ENCODE data around the gene RPS6KA5. TPM values are rescaled to one million over a fixed set of nuclear protein-coding genes. Genes with fewer than 3 reads are reported as not detected.

The RPS6KA5 gene
- polyA plus RNA-seq, 2 of the 4 experiments (the other 2 are of a cell fraction): 2.2 to 4.1 TPM

DNA sequence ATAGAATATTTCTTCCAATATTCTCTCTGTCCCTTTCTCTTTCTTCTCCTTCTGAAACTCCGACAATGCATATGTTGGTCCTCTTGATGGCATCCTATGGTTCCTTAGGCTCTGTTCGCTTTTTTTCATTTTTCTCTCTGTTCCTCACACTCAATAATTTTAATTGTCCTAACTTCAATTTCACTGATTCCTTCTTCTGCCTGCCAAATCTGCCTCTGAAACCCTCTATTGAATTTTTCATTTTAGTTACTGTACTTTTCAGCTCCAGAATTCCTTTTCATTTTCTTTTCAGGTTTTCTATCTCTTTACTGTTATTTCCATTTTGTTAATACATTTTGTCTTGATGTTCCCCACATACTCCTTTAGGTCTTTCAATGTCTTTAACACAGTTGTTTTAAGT is 177.2 kb downstream of the RPS6KA5 start:
- CTCF ChIA-PET: interaction anchor here (0.6 kb wide), 1 partner anchor 894 kb away, joined by 3 read pairs; no protein-coding TSS in a partner anchor
- Histone ChIP-seq H3K4me3 (no peak overlapping the region), H3K9me3 (peaks cover 7% of the 10 kb centered on the region; the same call in 1 of the 3 replicates), H3K4me2 (no peak overlapping the region), H3K4me1 (no peaks in the 10 kb centered on the region), H3K27ac (no peak overlapping the region)
- DNase-seq (ENCODE audit: low read depth in 1 of 2, low spot score in 1 of 2) (no peak), FAIRE-seq (no peak), ATAC-seq (no peak)
- WGBS (ENCODE audit: missing lambda C conversion rate): 85% methylated on average over 2 of the region's 2 CpGs
- POLR2A ChIA-PET: no interaction called here
- no peak for TF ChIP-seq RARB (CRISPR knock-in tag; IDR thresholded peaks at IDR 0.05)
- TF ChIP-seq, protein P1, sequence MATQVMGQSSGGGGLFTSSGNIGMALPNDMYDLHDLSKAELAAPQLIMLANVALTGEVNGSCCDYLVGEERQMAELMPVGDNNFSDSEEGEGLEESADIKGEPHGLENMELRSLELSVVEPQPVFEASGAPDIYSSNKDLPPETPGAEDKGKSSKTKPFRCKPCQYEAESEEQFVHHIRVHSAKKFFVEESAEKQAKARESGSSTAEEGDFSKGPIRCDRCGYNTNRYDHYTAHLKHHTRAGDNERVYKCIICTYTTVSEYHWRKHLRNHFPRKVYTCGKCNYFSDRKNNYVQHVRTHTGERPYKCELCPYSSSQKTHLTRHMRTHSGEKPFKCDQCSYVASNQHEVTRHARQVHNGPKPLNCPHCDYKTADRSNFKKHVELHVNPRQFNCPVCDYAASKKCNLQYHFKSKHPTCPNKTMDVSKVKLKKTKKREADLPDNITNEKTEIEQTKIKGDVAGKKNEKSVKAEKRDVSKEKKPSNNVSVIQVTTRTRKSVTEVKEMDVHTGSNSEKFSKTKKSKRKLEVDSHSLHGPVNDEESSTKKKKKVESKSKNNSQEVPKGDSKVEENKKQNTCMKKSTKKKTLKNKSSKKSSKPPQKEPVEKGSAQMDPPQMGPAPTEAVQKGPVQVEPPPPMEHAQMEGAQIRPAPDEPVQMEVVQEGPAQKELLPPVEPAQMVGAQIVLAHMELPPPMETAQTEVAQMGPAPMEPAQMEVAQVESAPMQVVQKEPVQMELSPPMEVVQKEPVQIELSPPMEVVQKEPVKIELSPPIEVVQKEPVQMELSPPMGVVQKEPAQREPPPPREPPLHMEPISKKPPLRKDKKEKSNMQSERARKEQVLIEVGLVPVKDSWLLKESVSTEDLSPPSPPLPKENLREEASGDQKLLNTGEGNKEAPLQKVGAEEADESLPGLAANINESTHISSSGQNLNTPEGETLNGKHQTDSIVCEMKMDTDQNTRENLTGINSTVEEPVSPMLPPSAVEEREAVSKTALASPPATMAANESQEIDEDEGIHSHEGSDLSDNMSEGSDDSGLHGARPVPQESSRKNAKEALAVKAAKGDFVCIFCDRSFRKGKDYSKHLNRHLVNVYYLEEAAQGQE (IDR thresholded peaks at IDR 0.05): no peak
- no peak for TF ChIP-seq KDM5A (IDR thresholded peaks at IDR 0.05)
- no peak for TF ChIP-seq MAZ (IDR thresholded peaks at IDR 0.05; ENCODE audit: borderline replicate concordance, low read depth, low read length)
- TF ChIP-seq HDAC2 (IDR thresholded peaks at IDR 0.05): no peak
- TF ChIP-seq HOXB5 (CRISPR knock-in tag; IDR thresholded peaks at IDR 0.05): no peak
- TF ChIP-seq NFE2L2 (conservative IDR thresholded peaks at IDR 0.05; ENCODE audit: low read length): no peak
- no peak for TF ChIP-seq FOXS1 (CRISPR knock-in tag; IDR thresholded peaks at IDR 0.05)
- no peak for TF ChIP-seq ZC3H11A (IDR thresholded peaks at IDR 0.05)
- TF ChIP-seq TP53 (CRISPR knock-in tag; IDR thresholded peaks at IDR 0.05): no peak
- no peak for TF ChIP-seq CBX8 (IDR thresholded peaks at IDR 0.05)
- TF ChIP-seq TFCP2L1 (CRISPR knock-in tag; IDR thresholded peaks at IDR 0.05): no peak
- TF ChIP-seq HOXB13 (CRISPR knock-in tag; IDR thresholded peaks at IDR 0.05; ENCODE audit: low read depth): no peak
- TF ChIP-seq, protein P2, sequence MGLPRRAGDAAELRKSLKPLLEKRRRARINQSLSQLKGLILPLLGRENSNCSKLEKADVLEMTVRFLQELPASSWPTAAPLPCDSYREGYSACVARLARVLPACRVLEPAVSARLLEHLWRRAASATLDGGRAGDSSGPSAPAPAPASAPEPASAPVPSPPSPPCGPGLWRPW (IDR thresholded peaks at IDR 0.05): no peak
- no peak for TF ChIP-seq ZFP36 (IDR thresholded peaks at IDR 0.05; ENCODE audit: borderline replicate concordance, partially characterized antibody)
- no peak for TF ChIP-seq CBX2 (IDR thresholded peaks at IDR 0.05; ENCODE audit: borderline replicate concordance, low read depth)
- no peak for TF ChIP-seq NPAS2 (CRISPR knock-in tag; IDR thresholded peaks at IDR 0.05; ENCODE audit: borderline replicate concordance)
- TF ChIP-seq CHD4 (IDR thresholded peaks at IDR 0.05; ENCODE audit: borderline replicate concordance): no peak
- no peak for TF ChIP-seq BHLHE40 (IDR thresholded peaks at IDR 0.05; ENCODE audit: low read depth, low read length)

DNA sequence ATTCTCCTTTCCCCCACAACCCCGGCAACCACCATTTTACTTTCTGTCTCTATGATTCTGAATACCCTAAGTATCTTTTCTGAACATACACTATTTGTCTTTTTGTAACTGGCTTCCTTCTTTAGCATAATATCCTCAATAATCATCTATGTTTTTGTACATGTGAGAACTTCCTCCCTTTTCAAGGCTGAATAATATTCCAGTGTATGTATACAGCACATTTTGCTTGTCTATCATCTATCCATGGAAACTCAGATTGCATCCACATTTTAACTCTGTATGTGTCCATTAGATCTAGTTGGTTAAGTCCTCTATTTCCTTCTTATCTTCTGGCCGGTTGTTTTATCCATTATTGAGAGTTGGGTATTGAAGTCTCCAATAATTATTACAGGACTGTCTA is 180.2 kb downstream of the RPS6KA5 start:
- no peak for TF ChIP-seq NR3C1 (IDR thresholded peaks at IDR 0.05)
- no peak for TF ChIP-seq ZFP36 (IDR thresholded peaks at IDR 0.05; ENCODE audit: borderline replicate concordance, partially characterized antibody)
- no peak for TF ChIP-seq ZC3H11A (IDR thresholded peaks at IDR 0.05)
- no peak for TF ChIP-seq CBX2 (IDR thresholded peaks at IDR 0.05; ENCODE audit: borderline replicate concordance, low read depth)
- no peak for TF ChIP-seq ZNF302 (CRISPR knock-in tag; IDR thresholded peaks at IDR 0.05)
- TF ChIP-seq, protein P3, sequence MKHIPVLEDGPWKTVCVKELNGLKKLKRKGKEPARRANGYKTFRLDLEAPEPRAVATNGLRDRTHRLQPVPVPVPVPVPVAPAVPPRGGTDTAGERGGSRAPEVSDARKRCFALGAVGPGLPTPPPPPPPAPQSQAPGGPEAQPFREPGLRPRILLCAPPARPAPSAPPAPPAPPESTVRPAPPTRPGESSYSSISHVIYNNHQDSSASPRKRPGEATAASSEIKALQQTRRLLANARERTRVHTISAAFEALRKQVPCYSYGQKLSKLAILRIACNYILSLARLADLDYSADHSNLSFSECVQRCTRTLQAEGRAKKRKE (CRISPR knock-in tag; IDR thresholded peaks at IDR 0.05; ENCODE audit: low read depth): no peak
- TF ChIP-seq CBX8 (IDR thresholded peaks at IDR 0.05): no peak
- no peak for TF ChIP-seq SREBF2 (IDR thresholded peaks at IDR 0.05)
- TF ChIP-seq FOXS1 (CRISPR knock-in tag; IDR thresholded peaks at IDR 0.05): no peak
- TF ChIP-seq, protein P2 (IDR thresholded peaks at IDR 0.05): no peak
- TF ChIP-seq FOSB (CRISPR knock-in tag; IDR thresholded peaks at IDR 0.05): no peak
- no peak for TF ChIP-seq TP53 (CRISPR knock-in tag; IDR thresholded peaks at IDR 0.05)
- TF ChIP-seq, protein P4, sequence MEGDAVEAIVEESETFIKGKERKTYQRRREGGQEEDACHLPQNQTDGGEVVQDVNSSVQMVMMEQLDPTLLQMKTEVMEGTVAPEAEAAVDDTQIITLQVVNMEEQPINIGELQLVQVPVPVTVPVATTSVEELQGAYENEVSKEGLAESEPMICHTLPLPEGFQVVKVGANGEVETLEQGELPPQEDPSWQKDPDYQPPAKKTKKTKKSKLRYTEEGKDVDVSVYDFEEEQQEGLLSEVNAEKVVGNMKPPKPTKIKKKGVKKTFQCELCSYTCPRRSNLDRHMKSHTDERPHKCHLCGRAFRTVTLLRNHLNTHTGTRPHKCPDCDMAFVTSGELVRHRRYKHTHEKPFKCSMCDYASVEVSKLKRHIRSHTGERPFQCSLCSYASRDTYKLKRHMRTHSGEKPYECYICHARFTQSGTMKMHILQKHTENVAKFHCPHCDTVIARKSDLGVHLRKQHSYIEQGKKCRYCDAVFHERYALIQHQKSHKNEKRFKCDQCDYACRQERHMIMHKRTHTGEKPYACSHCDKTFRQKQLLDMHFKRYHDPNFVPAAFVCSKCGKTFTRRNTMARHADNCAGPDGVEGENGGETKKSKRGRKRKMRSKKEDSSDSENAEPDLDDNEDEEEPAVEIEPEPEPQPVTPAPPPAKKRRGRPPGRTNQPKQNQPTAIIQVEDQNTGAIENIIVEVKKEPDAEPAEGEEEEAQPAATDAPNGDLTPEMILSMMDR (IDR thresholded peaks at IDR 0.05): no peak
- FAIRE-seq: no peak
- peaks cover 7% of the 10 kb centered on the region; the same call in 1 of the 3 replicates for H3K9me3 ChIP-seq
- ChIA-PET POLR2A (no interaction called here), CTCF (no interaction called here)
- DNase-seq (ENCODE audit: low read depth in 1 of 2, low spot score in 1 of 2): no peak
- no peaks in the 10 kb centered on the region for H3K4me1 ChIP-seq
- no peak overlapping the region for H3K4me3 ChIP-seq
- no peak overlapping the region for H3K27ac ChIP-seq
- 72% methylated on average over 2 of the region's 2 CpGs for WGBS (ENCODE audit: missing lambda C conversion rate)
- ATAC-seq: no peak
- H3K4me2 ChIP-seq: no peak overlapping the region
